Dedifferentiated amniotic fluid mesenchymal stem cell (primary cell): ENCODE data around the gene RPS15.

ENCODE experiments used
- DNase-seq: peaks from one replicate; pipeline ENCODE4 v3.0.0-alpha.2; 2016; ENCODE audit errors: extremely low spot score

RPS15 gene

DNA sequence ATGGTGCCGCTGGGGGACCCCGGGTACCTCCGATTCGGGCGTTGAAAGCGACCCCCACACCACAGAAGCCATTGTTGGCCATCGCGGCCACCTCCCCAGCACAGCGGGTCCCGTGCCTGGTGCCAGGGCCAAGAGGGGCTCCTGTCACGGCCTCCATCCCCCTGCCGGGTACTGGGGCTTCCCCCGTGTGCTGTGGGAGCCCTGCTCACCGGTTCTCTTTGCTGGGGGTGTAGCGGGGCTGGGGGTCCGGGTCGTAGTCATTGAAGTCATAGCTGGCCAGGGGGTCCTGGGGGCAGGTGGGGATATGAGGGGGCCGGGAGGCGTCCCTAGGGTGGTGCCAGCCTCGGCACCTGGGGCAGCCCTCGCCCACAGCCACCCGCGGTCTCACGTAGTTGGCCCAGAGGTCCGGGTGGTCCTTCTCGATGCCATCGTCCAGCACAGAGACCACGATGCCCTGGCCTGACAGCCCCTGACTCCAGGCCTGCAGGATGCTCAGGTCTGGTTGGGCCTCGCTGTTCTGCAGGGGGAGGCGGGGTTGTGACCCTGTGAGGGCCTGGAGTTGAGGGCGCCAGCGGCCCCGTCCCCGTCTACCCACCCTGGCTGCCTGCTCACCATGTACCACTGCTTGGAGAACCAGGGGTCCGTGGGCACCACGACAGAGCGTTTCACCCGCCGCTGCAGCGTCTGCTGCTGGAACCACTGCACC lies 49.5 kb downstream of the RPS15 start:
- no peak for DNase-seq

DNA sequence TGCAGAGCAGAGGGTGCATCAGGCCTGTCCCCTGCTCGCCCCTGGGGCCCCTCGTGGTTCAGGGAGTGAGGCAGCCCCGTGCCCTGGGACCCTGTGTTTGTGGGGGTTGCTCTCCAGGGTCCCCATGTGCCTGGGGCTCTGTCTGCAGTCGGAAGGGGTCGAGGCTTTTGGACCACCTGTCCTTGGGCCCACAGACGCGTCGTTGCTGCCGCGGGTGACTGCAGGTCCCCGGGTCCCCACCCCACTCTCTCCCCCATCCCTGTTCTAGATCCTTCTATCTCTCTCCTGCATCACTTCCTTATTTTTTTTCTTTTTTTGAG lies 50.0 kb downstream of the RPS15 start:
- no peak for DNase-seq

DNA sequence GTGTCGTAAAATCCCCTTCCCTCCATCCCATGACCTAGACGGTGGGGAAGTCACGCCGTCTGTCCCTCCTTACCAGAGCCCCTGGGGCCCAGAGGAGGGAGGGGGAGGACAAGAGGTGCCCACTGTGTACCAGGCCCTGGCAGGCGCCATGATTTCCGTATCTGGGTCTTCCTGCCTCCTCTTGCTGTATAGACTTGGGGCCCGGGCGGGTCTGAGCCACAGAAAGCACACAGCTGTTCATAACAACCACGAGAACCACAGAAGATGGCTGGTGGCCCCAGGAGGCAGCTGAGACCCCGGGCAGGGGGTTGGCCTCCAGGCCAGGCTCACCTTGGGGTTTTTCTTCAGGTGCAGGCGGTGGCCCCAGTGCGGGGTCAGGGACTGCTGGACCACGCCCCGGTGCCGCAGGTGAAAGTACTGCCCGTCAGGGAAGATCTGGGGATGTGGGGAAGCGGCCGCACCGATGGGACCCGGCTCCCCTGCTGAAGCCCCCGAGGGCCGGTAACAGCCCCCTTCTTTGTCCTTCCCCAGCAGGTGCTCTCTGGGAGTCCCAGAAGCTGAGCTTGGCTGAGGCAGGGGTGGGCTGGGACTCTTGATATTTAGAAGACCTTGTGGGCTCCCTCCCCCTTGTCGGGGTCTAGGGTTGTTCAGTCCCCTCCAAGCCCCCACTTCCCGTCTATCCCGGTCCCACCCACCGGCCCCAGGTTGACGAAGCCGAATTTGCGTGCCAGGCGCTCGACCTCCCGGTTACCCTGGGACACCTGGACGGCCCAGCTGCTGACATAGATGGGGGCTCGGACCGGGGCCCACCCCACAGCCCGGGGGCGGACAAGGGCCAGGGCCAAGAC lies 51.5 kb downstream of the RPS15 start:
- DNase-seq, result no peak
